ES-I3 (cell line): ENCODE data around the gene ZBTB47.

ENCODE experiments used
- H3K36me3 ChIP-seq: 2 replicates; pipeline ENCODE4 v1.6.1; 2013; ENCODE audit warnings: mild to moderate bottlenecking, low read length, control low read depth, moderate library complexity; ENCODE audit not compliant: insufficient read depth
- H3K4me1 ChIP-seq: 2 replicates; pipeline ENCODE4 v1.6.1; 2013; ENCODE audit warnings: mild to moderate bottlenecking, control low read depth, low read length; ENCODE audit not compliant: insufficient read depth
- H3K9ac ChIP-seq: 2 replicates; pipeline ENCODE4 v1.6.1; 2013; ENCODE audit warnings: low read depth, mild to moderate bottlenecking, low read length, moderate library complexity
- H3K9me3 ChIP-seq: 2 replicates; pipeline ENCODE4 v1.6.1; 2013; ENCODE audit warnings: mild to moderate bottlenecking, low read length, moderate library complexity; ENCODE audit not compliant: control insufficient read depth, insufficient read depth

Gene ZBTB47

GRCh38 chr3:42640771-42641370 is 12.6 kb upstream of the ZBTB47 start:
- no peaks in the 10 kb centered on the region for H3K4me1 ChIP-seq

GRCh38 chr3:42647821-42648459 is 5.6 kb upstream of the ZBTB47 start:
- Histone ChIP-seq H3K9ac (no peak overlapping the region), H3K36me3 (peaks cover 15% of the 10 kb centered on the region), H3K4me1 (peaks cover 40% of the 10 kb centered on the region), H3K9me3 (no peaks in the 10 kb centered on the region)

More at GRCh38 chr3:42640771-42641370, 12.6 kb upstream of the ZBTB47 start:
- Histone ChIP-seq H3K9ac (no peak overlapping the region), H3K36me3 (peaks cover 59% of the 10 kb centered on the region), H3K9me3 (no peaks in the 10 kb centered on the region)

- Histone ChIP-seq H3K4me1 (peaks cover 45% of the 10 kb centered on the region), H3K9ac (no peak overlapping the region), H3K9me3 (no peaks in the 10 kb centered on the region), H3K36me3 (peaks cover 10% of the 10 kb centered on the region; the same call in 1 of the 2 replicates)
Measured at GRCh38 chr3:42649006-42649405, 4.5 kb upstream of the ZBTB47 start.

- H3K9ac ChIP-seq = no peak overlapping the region
- peaks cover 45% of the 10 kb centered on the region for H3K4me1 ChIP-seq
- H3K36me3 ChIP-seq = peaks cover 10% of the 10 kb centered on the region; the same call in 1 of the 2 replicates
- no peaks in the 10 kb centered on the region for H3K9me3 ChIP-seq
Measured at GRCh38 chr3:42649783-42650182, 3.7 kb upstream of the ZBTB47 start.

GRCh38 chr3:42651248-42652091 is 2.0 kb upstream of the ZBTB47 start:
- Histone ChIP-seq H3K9ac (no peak overlapping the region), H3K4me1 (peaks cover 50% of the 10 kb centered on the region)

GRCh38 chr3:42652251-42652610 is 1.3 kb upstream of the ZBTB47 start:
- no peak overlapping the region for H3K9ac ChIP-seq

More at GRCh38 chr3:42651248-42652091, 2.0 kb upstream of the ZBTB47 start:
- Histone ChIP-seq H3K36me3 (peaks cover 7% of the 10 kb centered on the region; the same call in 1 of the 2 replicates), H3K9me3 (no peaks in the 10 kb centered on the region)

GRCh38 chr3:42652611-42653302 is 740 bp upstream of the ZBTB47 start:
- peak overlapping the region; percentile 22; the same call in 1 of the 2 replicates for H3K9ac ChIP-seq

More at GRCh38 chr3:42652251-42652610, 1.3 kb upstream of the ZBTB47 start:
- Histone ChIP-seq H3K36me3 (no peaks in the 10 kb centered on the region), H3K4me1 (peaks cover 43% of the 10 kb centered on the region), H3K9me3 (no peaks in the 10 kb centered on the region)

GRCh38 chr3:42653303-42653559 is 266 bp upstream of the ZBTB47 start:
- H3K4me1 ChIP-seq = peaks cover 35% of the 10 kb centered on the region
- H3K36me3 ChIP-seq = no peaks in the 10 kb centered on the region
- no peaks in the 10 kb centered on the region for H3K9me3 ChIP-seq
- peak overlapping the region; percentile 58; the same call in 1 of the 2 replicates for H3K9ac ChIP-seq

More at GRCh38 chr3:42652611-42653302, 740 bp upstream of the ZBTB47 start:
- no peaks in the 10 kb centered on the region for H3K9me3 ChIP-seq
- H3K36me3 ChIP-seq = no peaks in the 10 kb centered on the region
- H3K4me1 ChIP-seq = peaks cover 38% of the 10 kb centered on the region

- H3K36me3 ChIP-seq = no peaks in the 10 kb centered on the region
- peaks cover 35% of the 10 kb centered on the region for H3K4me1 ChIP-seq
- H3K9ac ChIP-seq = peak overlapping the region; percentile 58
- H3K9me3 ChIP-seq = no peaks in the 10 kb centered on the region
Measured at GRCh38 chr3:42654331-42655201, 1.1 kb downstream of the ZBTB47 start.

GRCh38 chr3:42655331-42655888 is 1.9 kb downstream of the ZBTB47 start:
- Histone ChIP-seq H3K36me3 (no peaks in the 10 kb centered on the region), H3K9ac (peak overlapping the region; percentile 58), H3K4me1 (peaks cover 35% of the 10 kb centered on the region), H3K9me3 (no peaks in the 10 kb centered on the region)

- no peaks in the 10 kb centered on the region for H3K36me3 ChIP-seq
- H3K9me3 ChIP-seq = no peaks in the 10 kb centered on the region
- peaks cover 31% of the 10 kb centered on the region for H3K4me1 ChIP-seq
- no peak overlapping the region for H3K9ac ChIP-seq
Measured at GRCh38 chr3:42655980-42656679, 2.6 kb downstream of the ZBTB47 start.

- Histone ChIP-seq H3K9ac (no peak overlapping the region), H3K9me3 (no peaks in the 10 kb centered on the region), H3K36me3 (no peaks in the 10 kb centered on the region), H3K4me1 (peaks cover 23% of the 10 kb centered on the region)
Measured at GRCh38 chr3:42656680-42657610, 3.4 kb downstream of the ZBTB47 start.
